ENCODE measurements around the gene RBPMS2.

DNA sequence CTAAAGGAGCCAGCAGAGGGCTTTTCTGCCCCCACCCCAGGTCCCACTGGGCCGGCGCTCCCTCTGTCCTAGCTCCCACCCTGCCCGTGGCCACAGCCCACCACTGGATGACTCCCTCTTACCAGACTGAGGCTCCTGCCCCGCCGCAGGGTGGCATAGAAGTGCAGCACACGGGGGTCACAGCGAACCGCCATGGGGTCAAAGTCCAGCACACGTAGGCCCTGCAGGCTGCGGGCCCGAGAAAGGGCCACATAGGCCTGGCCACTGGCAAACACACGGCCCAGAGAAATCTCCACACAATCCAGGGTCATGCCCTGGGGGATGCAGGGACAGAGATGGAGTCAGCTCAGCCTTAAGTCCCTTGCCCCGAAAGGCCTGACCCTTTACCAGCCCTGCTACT is 41.1 kb upstream of the RBPMS2 start:
- TF ChIP-seq POLR2A (IDR thresholded peaks at IDR 0.05; ENCODE audit: low read length) (no peak), ESRRA (IDR thresholded peaks at IDR 0.05; ENCODE audit: borderline replicate concordance, low read length) (no peak), RAD21 (conservative IDR thresholded peaks at IDR 0.05 in 1 of 2, IDR thresholded peaks at IDR 0.05 in 1 of 2) (no peak), HDAC2 (IDR thresholded peaks at IDR 0.05) (no peak), ZNF302 (CRISPR knock-in tag; IDR thresholded peaks at IDR 0.05) (no peak), MAFK (IDR thresholded peaks at IDR 0.05; ENCODE audit: partially characterized antibody) (no peak), SMC3 (IDR thresholded peaks at IDR 0.05) (no peak)
- TF ChIP-seq, protein P1, sequence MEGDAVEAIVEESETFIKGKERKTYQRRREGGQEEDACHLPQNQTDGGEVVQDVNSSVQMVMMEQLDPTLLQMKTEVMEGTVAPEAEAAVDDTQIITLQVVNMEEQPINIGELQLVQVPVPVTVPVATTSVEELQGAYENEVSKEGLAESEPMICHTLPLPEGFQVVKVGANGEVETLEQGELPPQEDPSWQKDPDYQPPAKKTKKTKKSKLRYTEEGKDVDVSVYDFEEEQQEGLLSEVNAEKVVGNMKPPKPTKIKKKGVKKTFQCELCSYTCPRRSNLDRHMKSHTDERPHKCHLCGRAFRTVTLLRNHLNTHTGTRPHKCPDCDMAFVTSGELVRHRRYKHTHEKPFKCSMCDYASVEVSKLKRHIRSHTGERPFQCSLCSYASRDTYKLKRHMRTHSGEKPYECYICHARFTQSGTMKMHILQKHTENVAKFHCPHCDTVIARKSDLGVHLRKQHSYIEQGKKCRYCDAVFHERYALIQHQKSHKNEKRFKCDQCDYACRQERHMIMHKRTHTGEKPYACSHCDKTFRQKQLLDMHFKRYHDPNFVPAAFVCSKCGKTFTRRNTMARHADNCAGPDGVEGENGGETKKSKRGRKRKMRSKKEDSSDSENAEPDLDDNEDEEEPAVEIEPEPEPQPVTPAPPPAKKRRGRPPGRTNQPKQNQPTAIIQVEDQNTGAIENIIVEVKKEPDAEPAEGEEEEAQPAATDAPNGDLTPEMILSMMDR (IDR thresholded peaks at IDR 0.05), result no peak
- TF ChIP-seq, protein P2, sequence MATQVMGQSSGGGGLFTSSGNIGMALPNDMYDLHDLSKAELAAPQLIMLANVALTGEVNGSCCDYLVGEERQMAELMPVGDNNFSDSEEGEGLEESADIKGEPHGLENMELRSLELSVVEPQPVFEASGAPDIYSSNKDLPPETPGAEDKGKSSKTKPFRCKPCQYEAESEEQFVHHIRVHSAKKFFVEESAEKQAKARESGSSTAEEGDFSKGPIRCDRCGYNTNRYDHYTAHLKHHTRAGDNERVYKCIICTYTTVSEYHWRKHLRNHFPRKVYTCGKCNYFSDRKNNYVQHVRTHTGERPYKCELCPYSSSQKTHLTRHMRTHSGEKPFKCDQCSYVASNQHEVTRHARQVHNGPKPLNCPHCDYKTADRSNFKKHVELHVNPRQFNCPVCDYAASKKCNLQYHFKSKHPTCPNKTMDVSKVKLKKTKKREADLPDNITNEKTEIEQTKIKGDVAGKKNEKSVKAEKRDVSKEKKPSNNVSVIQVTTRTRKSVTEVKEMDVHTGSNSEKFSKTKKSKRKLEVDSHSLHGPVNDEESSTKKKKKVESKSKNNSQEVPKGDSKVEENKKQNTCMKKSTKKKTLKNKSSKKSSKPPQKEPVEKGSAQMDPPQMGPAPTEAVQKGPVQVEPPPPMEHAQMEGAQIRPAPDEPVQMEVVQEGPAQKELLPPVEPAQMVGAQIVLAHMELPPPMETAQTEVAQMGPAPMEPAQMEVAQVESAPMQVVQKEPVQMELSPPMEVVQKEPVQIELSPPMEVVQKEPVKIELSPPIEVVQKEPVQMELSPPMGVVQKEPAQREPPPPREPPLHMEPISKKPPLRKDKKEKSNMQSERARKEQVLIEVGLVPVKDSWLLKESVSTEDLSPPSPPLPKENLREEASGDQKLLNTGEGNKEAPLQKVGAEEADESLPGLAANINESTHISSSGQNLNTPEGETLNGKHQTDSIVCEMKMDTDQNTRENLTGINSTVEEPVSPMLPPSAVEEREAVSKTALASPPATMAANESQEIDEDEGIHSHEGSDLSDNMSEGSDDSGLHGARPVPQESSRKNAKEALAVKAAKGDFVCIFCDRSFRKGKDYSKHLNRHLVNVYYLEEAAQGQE (IDR thresholded peaks at IDR 0.05), result no peak
- TF ChIP-seq, protein P3, sequence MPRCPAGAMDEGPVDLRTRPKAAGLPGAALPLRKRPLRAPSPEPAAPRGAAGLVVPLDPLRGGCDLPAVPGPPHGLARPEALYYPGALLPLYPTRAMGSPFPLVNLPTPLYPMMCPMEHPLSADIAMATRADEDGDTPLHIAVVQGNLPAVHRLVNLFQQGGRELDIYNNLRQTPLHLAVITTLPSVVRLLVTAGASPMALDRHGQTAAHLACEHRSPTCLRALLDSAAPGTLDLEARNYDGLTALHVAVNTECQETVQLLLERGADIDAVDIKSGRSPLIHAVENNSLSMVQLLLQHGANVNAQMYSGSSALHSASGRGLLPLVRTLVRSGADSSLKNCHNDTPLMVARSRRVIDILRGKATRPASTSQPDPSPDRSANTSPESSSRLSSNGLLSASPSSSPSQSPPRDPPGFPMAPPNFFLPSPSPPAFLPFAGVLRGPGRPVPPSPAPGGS (IDR thresholded peaks at IDR 0.05), result no peak
- TF ChIP-seq, protein P4, sequence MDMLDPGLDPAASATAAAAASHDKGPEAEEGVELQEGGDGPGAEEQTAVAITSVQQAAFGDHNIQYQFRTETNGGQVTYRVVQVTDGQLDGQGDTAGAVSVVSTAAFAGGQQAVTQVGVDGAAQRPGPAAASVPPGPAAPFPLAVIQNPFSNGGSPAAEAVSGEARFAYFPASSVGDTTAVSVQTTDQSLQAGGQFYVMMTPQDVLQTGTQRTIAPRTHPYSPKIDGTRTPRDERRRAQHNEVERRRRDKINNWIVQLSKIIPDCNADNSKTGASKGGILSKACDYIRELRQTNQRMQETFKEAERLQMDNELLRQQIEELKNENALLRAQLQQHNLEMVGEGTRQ (IDR thresholded peaks at IDR 0.05), result no peak
